MG63 (cell line): ENCODE results near the gene P2RX2. TPM values are rescaled to one million over a fixed set of nuclear protein-coding genes. Genes with fewer than 3 reads are reported as not detected.

ENCODE experiments used
- DNase-seq: peaks from one replicate; pipeline ENCODE4 v3.0.0-alpha.2; 2020
- H3K27me3 ChIP-seq: fragments of 250-450 bp; sonication (Bioruptor Pico); 2 replicates; pipeline ENCODE4 v1.5.1; 2020; ENCODE audit warnings: mild to moderate bottlenecking, moderate library complexity
- H3K36me3 ChIP-seq: fragments of 250-450 bp; sonication (Bioruptor Pico); 2 replicates; pipeline ENCODE4 v1.5.1; 2020; ENCODE audit warnings: mild to moderate bottlenecking, moderate library complexity
- H3K4me3 ChIP-seq: fragments of 250-450 bp; sonication (Bioruptor Pico); 2 replicates; pipeline ENCODE4 v1.5.1; 2020; ENCODE audit warnings: mild to moderate bottlenecking, moderate library complexity
- H3K9me3 ChIP-seq: fragments of 250-450 bp; sonication (Bioruptor Pico); 2 replicates; pipeline ENCODE4 v1.5.1; 2020; ENCODE audit warnings: mild to moderate bottlenecking, moderate library complexity
- total RNA-seq: library from RNA; depleted of rRNA; stranded (reverse); fragments of >200 nt; shearing (Covaris generic); gene quantifications from 2 replicates; pipeline ENCODE4 v1.2.3, GENCODE V29; 2014; ENCODE audit warnings: low replicate concordance

The P2RX2 gene
- total RNA-seq, 1 experiment from 2014 or later: not detected

DNA sequence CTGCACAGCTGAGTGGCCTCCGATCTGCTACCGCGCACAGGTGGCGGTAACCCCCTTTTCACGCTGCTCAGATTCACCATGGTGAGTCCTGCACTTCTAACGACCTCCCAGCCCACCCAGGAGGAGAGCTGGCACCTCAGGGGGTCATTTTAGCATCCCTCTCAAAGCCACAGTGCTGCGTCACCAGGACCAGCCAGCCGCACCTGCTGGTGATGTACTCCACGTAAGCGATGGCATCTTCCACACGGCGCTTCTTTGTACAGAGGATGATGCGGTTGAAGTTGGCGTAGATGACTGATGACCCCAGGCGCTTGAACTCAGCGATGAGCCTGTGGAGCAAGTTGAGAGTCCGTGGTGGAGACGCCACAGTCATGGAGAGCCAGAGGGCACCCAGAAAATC, 19.2 kb downstream of the P2RX2 start:
- Histone ChIP-seq H3K36me3 (peaks cover 94% of the 10 kb centered on the region), H3K9me3 (no peaks in the 10 kb centered on the region), H3K4me3 (no peak overlapping the region), H3K27me3 (no peaks in the 10 kb centered on the region)
- DNase-seq: no peak

DNA sequence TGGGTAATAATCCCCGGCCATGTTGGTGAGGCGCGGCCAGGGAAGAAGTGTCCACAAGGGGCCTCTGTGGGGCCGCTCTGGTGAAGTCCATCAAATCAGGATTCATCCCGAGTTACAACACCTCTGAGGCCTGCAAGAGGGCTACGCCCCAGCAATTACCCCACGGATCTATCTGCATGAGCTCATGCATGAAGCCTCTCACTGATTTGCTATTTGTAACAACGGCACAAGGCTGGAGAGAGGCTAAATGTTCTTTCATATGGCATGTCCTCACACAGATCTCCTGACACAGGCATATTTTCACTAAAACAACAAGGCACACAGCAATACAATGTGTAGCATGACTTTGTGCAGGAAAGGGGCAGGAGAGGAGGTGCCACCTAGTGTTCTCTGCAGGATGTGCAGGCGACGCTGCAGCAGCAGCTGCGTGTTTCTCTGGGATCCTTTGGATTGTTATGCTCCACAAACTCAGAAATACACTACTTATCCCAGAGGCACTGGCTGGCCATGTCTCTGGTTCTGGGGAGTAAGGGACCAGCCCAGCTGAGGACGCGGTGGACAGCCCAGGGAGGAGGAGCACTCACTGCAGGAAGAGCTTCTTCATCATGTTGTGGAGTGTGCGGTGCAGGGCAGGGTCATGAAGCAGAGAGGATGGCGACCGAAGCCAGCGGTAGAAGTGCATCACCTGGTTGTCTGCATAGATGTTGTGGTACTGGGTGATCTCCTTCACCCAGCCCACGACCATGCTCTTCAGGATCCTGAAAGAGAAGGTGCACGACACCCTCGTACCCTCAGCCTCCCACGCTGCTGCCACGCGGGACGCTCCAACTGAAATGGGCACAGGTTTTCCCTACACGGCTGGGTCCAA, 20.2 kb downstream of the P2RX2 start:
- H3K27me3 ChIP-seq: no peaks in the 10 kb centered on the region
- H3K4me3 ChIP-seq: no peak overlapping the region
- H3K9me3 ChIP-seq: no peaks in the 10 kb centered on the region
- DNase-seq: no peak
- H3K36me3 ChIP-seq: peaks cover 94% of the 10 kb centered on the region

DNA sequence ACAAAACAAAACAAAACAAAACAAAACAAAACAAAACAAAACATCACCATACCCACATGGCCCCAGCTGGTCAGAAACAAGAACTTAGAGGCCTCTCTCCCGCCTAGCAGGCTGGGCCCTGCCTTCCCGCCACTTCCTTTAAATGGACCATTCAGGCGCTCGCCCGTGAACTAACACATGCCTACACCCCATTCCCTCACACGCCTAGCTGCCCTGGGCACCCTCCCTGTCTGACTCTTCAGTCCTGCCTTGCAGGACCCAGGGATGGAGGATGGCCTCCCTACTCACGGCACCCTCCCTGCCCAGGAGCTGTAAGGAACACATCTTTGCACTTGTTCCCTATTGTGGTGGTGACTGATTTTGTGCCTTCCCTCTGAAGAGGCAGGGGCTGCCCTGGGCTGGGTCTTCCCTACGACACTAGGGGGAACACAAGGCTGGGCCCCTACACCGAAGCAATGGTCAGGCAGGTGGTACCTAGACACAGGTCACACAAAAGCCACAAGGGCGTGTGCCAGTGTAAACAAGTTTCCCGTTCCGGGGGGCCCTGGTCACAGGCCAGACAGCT, 21.5 kb downstream of the P2RX2 start:
- Histone ChIP-seq H3K4me3 (no peak overlapping the region), H3K36me3 (peaks cover 88% of the 10 kb centered on the region), H3K9me3 (no peaks in the 10 kb centered on the region), H3K27me3 (no peaks in the 10 kb centered on the region)
- DNase-seq: no peak

DNA sequence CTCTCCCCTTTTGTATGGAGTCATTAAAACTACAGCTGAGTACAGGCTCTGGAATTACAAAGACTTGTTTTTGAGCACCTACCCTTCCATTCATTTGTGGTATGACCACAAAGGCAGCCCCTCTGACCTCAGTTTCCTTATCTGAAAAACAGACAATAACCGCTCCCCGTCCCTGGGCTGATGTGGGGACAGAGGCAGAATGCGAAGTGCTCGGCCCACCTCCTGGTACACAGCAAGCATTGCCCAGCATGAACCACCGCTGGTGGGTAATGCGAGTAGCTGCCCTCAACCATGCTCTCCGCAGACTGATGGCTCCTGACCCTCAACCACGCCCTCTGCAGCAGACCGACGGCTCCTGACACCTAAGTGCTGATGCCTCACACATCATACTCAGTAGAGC, 22.4 kb downstream of the P2RX2 start:
- DNase-seq: no peak
- no peaks in the 10 kb centered on the region for H3K27me3 ChIP-seq
- no peak overlapping the region for H3K4me3 ChIP-seq
- peaks cover 87% of the 10 kb centered on the region for H3K36me3 ChIP-seq
- no peaks in the 10 kb centered on the region for H3K9me3 ChIP-seq

DNA sequence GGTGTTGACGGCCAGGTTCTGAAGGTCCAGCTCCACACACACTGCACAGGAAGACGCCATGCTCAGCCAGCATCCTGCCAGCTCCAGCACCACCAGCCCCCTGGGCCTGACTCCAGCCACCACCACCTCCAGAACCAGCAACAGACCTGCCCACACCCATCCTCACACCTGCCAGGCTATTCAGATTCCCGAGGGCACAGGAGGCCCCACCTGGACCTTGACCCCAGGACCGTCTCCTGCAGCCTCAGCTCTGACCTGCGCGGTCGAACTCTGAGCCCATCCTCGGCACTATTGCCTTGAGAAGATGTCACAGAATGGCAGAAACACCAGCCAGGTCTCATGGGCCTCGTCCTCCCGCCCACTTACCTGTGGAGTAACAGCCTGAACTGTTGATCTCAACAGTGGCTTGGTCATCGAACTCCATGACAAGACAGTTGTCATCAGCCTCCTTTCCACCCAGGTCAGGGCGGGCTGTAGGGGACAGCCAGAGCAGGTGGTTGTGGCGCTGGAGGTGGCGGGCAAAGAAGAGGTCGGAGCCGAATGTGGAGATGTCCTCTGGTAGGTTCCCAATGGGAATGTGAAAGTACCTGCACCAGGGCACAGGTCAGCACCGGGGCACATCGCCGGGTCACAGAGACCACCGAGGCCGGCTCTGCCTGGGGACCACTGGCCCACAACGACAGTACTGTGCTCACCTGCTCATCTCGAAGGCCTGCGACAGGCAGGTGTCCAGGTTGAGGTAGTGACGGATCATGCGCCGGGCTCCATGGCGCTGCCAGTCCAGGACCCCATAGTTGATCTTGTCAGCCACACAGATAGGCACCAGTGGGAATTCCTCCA, 23.5 kb downstream of the P2RX2 start:
- no peak overlapping the region for H3K4me3 ChIP-seq
- peaks cover 87% of the 10 kb centered on the region for H3K36me3 ChIP-seq
- no peak for DNase-seq
- H3K27me3 ChIP-seq: no peaks in the 10 kb centered on the region
- no peaks in the 10 kb centered on the region for H3K9me3 ChIP-seq

DNA sequence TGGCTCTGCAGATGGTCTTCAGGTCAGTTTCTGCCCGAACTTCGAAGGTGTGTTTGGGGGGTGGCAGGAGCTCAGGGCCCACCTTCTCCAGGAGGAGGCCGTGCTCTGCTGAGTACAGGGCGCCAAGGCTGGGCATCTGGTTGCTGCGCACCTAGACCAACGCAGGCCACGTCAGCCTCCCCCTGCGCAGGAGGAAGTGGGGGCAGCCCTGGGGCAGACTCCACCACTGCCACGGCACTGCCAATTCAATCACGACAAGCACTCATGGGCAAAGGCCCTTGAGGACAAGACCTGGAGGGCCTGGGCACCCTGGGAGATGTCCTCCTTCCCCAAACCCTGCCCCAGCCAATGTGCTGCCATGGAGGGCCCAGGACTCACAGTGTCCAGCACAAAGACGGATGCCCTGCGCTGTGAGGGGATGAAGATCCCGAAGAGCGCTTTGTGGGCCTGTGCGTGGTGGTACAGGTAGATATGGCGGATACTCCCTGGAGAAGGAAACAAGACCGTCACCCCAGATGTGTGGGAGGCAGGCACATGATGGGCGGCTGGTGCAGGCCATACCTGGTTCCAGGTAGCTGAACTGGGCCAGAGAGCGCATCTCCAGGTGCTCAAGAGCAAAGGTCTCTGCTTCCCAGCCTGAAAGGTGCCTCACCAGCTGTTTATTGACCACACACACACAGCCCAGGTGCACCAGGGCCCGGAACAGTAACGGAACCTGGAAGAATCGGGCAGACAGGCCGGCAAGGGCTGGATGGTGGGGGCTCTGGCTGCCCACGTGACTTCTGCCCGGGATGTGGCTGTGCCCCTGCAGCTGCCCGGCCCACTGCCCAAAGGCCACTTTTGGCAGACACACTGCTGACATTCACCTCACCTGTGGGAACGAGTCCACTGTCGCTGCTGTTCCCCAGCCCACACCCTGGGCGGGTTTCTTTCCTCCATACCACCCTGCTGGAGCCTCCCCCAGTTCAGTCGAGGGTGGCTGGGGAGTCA, 24.6 kb downstream of the P2RX2 start:
- H3K9me3 ChIP-seq: no peaks in the 10 kb centered on the region
- DNase-seq: no peak
- H3K36me3 ChIP-seq: peaks cover 87% of the 10 kb centered on the region
- no peak overlapping the region for H3K4me3 ChIP-seq
- no peaks in the 10 kb centered on the region for H3K27me3 ChIP-seq

DNA sequence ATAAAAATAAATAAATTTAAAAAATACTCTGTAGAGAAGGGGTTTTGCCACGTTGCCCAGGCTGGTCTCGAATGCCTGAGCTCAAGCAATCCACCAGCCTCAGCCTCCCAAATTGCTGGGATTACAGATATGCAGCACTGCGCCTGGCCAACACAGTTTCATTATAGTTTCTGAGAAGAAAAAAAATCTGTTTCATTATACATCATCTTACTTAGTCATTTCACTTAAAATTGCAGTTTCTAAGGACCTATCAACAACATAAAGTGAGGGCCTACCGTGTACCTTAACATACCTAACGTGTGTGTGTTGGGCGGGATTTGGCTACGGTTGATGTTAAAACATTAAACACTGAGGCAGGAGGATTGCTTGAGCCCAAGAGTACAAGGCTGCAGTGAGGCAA, 28.3 kb downstream of the P2RX2 start:
- Histone ChIP-seq H3K9me3 (no peaks in the 10 kb centered on the region), H3K36me3 (peaks cover 86% of the 10 kb centered on the region), H3K4me3 (no peak overlapping the region), H3K27me3 (no peaks in the 10 kb centered on the region)
- no peak for DNase-seq

DNA sequence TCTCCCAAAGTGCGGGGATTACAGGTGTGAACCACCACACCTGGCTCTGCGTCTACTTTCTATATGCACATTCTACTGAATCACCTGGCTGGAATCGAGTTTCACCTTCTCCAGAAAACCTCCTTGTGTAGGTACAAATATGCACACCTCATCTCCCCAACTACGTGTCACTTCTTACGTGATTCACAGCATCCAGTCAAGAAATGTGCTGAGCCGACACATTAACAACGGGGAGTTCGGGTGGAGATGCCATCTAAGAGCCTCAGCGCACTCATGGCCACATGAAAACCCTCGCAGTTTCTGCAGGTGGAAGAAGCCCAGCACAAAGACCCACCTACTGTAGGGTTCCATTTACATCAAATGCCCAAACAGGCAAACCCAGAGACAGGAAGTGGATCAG, 29.3 kb downstream of the P2RX2 start:
- DNase-seq: no peak
- peaks cover 84% of the 10 kb centered on the region for H3K36me3 ChIP-seq

DNA sequence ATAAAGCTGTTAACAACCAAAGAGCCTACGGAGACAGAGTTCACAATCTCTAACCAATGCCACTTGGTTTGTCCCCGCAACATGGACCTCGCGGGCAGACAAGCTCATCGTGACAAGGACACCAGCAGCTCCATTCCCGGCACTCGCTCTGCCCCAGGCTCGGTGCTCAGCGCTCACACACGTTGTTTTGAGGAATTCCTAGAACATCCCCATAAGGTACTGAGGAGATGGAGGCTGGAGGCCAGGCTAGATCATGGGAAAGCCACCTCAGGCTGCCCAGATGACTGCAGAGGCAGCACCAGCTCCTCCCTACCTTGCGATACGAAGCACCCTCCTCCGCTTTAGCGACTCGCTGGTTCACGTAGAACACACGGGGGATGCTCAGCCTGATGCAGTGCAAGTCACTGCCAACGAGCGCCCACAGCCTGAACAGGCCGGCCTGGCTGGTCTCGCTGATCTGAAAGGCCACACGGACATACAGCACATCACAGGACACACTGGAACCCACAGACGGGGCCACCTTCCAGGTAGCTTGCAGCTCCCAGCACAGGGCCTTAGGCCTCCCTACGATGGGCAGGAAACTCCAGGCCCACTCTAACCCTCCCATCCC, 30.1 kb downstream of the P2RX2 start:
- no peaks in the 10 kb centered on the region for H3K9me3 ChIP-seq
- peaks cover 84% of the 10 kb centered on the region for H3K36me3 ChIP-seq
- no peak overlapping the region for H3K4me3 ChIP-seq
- DNase-seq: no peak
- no peaks in the 10 kb centered on the region for H3K27me3 ChIP-seq

More for the DNA sequence above, 29.3 kb downstream of the P2RX2 start:
- Histone ChIP-seq H3K9me3 (no peaks in the 10 kb centered on the region), H3K27me3 (no peaks in the 10 kb centered on the region), H3K4me3 (no peak overlapping the region)

DNA sequence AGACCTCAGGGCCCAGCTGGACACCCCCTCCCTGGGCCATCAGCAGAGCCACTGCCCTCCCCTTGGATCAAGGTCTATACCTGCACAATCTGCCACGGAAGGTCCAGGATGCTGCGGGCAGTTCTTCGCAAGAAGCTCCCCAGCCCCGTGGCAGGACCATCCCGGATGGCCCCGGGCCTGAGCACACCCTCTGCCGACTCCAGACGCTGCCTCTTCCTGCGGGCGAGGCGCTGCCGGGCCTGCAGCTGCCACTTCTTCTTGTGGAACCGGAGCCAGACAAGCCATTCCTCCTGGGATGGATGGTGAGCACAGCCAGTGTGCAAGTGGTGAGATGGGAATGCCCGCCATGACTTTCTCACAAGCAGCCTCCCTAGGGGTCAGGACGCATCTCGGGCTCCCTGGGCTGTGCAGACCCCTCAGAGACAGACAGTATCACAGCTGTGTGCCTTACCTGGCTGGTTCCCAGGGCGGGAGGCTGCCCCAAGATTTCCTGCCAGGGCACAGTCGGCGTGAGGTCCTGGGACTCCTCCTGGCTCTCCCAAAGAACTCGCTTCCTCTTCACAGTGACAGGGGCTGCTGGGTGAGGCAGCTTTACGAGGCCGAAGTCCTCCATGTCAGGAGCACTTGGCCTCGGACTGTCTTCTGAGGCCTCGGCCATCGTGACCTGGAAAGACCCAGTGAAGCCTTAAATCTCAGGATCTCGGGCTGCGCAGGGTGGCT, 30.8 kb downstream of the P2RX2 start:
- H3K4me3 ChIP-seq: no peak overlapping the region
- peaks cover 82% of the 10 kb centered on the region for H3K36me3 ChIP-seq
- DNase-seq: no peak

DNA sequence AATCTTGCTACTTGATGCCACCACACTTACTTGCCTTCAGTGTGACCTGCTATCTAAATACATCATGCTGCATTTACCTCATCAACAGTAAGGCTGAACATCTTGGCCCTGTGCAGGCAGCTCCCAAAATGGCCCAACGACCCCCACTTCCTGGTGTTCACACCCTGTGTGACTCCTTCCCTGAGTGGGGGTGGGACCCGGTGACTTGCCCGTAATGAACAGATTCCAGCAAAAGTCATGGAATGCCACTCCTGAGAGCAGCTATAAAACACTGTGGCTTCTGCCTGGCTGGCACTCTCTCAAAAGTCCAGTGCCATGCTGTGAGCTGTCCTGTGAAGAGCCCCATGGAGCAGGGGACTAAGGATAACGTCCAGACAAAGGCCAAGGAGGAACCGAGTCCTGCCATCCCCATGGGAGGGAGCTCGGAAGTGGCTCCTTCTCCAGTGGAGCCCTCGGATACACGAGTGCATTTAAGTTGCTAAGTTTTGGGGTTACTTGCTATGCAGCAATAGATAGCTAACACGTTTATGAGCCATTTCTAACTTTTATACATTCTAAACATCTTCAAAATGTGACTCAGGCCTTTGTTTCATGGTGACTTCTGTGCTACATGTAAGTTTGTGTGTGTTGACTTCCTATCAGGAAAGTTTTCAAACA, 33.0 kb downstream of the P2RX2 start:
- H3K4me3 ChIP-seq: no peak overlapping the region

More for the DNA sequence above, 30.8 kb downstream of the P2RX2 start:
- Histone ChIP-seq H3K9me3 (no peaks in the 10 kb centered on the region), H3K27me3 (no peaks in the 10 kb centered on the region)

DNA sequence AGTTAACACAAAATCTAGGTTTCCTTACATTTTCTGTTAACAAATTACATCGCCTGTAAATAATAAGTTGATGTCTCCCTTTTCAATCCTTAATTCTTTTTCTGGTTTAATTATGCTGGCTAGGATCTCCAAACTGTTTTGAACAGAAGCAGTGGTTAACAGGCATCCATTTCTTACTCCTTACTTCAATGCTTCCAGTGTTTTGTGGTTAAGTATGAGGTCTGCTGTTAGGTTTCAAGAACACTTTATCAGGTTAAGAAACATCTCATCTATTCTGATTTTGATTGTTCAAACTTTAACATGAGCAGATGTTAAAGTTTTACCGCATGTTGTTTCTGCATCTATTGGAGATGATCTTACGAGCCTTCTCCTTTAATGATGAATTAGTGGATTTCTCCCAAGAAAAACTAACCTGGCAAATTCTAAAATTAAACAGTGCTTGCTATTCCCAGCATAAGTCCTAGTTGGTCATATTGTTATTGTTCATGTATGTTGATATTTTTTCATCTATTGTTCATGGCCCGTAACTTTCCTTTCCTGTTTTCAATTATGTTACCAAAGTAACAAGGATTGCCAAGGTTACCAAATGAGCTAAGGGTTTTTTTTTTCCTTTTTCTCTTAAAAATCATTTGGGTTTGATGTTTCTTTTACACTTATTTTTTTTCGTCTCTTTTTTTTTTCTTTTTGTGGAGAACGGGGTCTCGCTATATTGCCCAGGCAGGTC, 35.2 kb downstream of the P2RX2 start:
- H3K4me3 ChIP-seq: no peak overlapping the region
- H3K36me3 ChIP-seq: peaks cover 91% of the 10 kb centered on the region
- no peak for DNase-seq
- no peaks in the 10 kb centered on the region for H3K27me3 ChIP-seq
- H3K9me3 ChIP-seq: no peaks in the 10 kb centered on the region

More for the DNA sequence above, 33.0 kb downstream of the P2RX2 start:
- Histone ChIP-seq H3K27me3 (no peaks in the 10 kb centered on the region), H3K36me3 (peaks cover 92% of the 10 kb centered on the region), H3K9me3 (no peaks in the 10 kb centered on the region)
- no peak for DNase-seq

DNA sequence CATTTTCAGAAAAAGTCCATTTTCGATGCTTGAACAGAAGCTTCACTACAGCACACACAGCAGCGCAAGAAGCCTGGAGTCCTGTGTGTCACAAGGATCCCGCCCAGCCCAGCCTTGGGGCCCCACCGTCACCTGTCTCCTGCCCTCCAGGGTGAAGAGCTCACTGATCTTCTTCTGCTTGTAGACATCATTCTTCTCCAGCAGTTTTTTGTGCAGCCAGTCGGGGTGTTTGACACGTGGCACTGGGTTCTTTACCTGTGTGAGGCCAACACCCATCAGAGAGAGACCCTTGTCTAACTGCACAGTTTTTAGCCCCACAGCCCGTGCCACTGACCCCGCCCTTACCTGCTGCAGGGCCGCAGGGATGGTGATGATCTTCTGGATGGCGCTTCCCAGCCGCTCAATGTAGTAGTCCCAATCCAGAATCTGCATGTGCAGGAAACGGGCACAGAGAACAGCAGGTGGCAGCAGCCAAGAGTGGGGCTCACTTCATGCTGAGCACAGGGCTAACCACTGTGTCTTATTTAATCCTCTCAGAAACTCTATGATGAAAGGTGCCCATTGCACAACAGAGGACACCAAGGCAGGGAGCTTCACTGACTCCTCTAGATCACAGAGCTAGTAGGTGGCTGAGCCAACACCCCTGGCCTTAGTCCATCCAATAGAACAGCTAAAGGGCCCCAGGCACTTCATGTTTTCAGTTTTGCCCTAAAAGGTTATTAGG, 38.6 kb downstream of the P2RX2 start:
- no peaks in the 10 kb centered on the region for H3K9me3 ChIP-seq
- DNase-seq: no peak
- no peak overlapping the region for H3K4me3 ChIP-seq
- no peaks in the 10 kb centered on the region for H3K27me3 ChIP-seq
- H3K36me3 ChIP-seq: peaks cover 95% of the 10 kb centered on the region
